IMR-90 (cell line): Measurements from ENCODE around the gene TNFRSF14.

Source experiments
- CEBPB ChIP-seq: IDR thresholded peaks from 2 replicates; pipeline ENCODE4 v1.6.1; 2012; ENCODE audit warnings: low read depth, low read length, improper control_type of control experiment
- POLR2A ChIP-seq: IDR thresholded peaks from 2 replicates; pipeline ENCODE4 v1.6.1; 2012; ENCODE audit warnings: mild to moderate bottlenecking, low read depth, low read length
- TF ChIP-seq, protein P1 (sequence below): conservative IDR thresholded peaks from 2 replicates; pipeline ENCODE4 v1.5.1; 2012; ENCODE audit warnings: mild to moderate bottlenecking, low read depth, low read length, improper control_type of control experiment

GRCh38 chr1:2534687-2535441 lies 21.3 kb upstream of the TNFRSF14 start:
- TF ChIP-seq CEBPB (no peak), POLR2A (no peak)
- TF ChIP-seq, protein P1, sequence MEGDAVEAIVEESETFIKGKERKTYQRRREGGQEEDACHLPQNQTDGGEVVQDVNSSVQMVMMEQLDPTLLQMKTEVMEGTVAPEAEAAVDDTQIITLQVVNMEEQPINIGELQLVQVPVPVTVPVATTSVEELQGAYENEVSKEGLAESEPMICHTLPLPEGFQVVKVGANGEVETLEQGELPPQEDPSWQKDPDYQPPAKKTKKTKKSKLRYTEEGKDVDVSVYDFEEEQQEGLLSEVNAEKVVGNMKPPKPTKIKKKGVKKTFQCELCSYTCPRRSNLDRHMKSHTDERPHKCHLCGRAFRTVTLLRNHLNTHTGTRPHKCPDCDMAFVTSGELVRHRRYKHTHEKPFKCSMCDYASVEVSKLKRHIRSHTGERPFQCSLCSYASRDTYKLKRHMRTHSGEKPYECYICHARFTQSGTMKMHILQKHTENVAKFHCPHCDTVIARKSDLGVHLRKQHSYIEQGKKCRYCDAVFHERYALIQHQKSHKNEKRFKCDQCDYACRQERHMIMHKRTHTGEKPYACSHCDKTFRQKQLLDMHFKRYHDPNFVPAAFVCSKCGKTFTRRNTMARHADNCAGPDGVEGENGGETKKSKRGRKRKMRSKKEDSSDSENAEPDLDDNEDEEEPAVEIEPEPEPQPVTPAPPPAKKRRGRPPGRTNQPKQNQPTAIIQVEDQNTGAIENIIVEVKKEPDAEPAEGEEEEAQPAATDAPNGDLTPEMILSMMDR: no peak
